GM21390 (cell line): ENCODE measurements around the gene CLIC3.
"Not testable (repeated sequence)": the region's sequence is repeated elsewhere in the genome, so short reads cannot be mapped to it uniquely, and the experiment has no call there.

Source experiments
- ATAC-seq: cut with Tn5 transposase; IDR thresholded peaks from one replicate; pipeline ENCODE4 v1.9.1; 2021; ENCODE audit not compliant: unreplicated experiment

CLIC3 gene

GRCh38 chr9:136996361-136997292 lies at the start of gene CLIC3:
CLIC3 (minus strand) TSS chr9:136996568; CDS start chr9:136996543, 25 bp downstream.
- ATAC-seq = no peak

DNA sequence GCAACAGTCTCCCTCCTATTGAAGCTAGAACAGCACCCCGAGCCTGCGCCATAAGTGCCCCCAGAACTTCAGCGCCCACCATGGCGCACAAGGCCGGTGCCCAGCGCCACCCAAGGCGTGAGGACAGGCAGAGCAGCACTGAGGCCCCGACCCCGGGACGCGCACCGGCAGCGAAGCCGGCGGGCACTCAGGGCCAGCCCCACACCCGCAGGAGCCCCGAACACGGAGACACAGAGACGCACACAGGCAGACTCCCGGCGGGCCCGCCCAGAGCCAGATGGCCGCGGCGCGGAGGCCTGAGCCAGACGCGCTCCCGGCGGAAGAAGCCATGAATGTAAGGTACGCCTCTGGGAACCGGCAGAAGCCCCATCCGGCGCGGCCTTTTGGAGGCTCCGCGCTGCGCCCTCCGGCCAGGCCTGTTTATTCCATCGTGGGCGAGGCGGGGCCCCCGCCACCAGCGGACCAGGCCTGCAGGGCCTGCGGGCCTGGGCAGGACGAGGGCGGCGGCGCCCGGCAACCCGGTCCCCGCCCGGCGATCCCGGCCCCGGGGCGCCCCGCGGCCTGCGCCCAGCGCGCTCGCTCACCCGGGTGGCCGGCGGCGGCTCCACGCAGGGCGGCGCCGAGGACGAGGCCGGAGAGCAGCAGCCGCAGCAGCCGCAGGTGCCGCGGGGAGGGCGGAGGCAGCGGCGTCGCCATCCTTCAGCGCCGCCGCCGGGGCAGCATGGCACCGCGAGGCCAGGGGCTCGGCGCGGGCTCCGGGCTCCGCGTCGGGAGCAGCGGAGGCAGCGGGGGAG lies 49.1 kb upstream of the CLIC3 start:
- no peak for ATAC-seq

GRCh38 chr9:137044502-137045177 lies 48.3 kb upstream of the CLIC3 start:
- ATAC-seq = no peak

GRCh38 chr9:137044037-137044436 lies 47.7 kb upstream of the CLIC3 start:
- no peak for ATAC-seq

- ATAC-seq = no peak
These were observed 46.7 kb upstream of the CLIC3 start for GRCh38 chr9:137042751-137043727.

DNA sequence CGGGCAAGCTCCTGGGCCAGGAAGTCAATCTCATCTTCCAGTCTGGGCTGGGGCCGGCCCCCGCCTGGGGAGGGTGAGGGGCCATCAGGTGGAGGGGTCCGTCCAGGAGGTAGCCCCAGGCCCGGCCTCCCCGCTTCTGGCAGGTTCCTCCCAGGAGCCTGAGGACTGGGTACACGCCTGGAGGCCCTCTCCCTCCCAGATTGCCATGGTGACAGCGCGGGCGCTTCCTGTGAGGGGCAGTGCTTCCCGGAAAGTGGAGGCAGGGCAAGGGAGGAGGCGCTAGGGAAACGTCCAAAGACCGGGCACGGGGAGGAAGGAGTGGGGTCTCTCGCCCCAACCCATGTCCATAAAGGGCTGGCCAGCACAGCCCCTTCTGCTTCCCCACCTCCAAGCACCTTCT lies 44.8 kb upstream of the CLIC3 start:
- no peak for ATAC-seq

- no peak for ATAC-seq
These were observed 44.2 kb upstream of the CLIC3 start for GRCh38 chr9:137040568-137040967.

DNA sequence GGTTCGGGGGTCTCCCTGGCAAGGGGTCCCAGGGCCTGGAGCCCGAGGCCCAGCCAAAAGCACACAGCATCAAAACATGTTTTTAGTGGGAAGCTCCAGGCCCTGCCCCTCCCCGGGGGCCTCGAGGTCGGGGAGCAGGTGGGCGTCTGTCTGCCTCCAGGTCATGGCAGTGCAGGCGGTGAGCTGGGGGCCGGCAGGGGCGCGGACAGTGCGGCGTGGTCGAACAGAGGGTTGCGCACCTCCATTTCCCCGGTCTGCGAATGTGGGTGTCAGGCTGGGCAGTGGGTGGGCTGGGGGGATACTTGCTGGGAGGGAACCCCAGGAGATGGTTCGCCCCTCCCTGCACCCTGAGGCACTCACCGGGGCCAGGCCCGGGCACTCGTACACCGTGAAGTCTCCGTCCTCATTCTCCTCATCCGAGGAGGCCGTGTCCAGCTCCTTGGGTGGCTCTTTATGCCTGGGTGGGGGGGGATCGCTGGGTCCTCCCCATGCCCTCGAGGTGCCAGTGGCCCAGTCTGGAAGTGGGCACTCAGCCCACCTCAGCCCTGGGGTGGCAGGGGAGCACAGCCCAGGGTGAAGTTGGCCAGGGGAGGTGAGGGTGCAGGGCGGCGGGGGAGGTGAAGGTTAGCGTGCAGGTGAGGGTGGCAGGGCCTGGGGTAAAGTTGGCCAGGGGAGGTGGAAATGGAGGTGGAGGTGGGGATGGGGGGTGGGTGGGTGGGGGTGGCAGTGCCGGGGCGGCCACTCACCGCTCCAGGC lies 43.4 kb upstream of the CLIC3 start:
- ATAC-seq = no peak

DNA sequence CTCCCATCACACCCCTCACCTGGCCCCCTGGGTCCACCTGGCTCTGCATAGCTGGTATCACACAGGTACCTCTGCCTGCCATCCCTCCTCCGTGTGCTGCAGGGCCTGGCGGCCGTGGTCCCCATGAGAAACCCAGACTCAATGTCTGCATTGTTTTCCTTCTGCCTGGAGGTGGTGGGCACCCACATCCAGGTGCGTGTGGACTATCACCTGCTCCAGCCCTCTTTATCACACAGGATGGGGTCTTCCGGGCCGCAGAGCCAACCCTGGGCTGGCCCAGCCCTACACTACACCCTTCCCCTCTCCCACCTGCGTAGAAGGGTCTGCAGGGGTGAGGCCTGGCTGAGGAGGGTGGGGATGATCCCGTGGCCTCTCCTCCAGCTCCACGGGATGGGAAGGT lies 42.5 kb upstream of the CLIC3 start:
- ATAC-seq = no peak

GRCh38 chr9:137037483-137037882 lies 41.1 kb upstream of the CLIC3 start:
- ATAC-seq = no peak

GRCh38 chr9:137037035-137037434 lies 40.7 kb upstream of the CLIC3 start:
- no peak for ATAC-seq

DNA sequence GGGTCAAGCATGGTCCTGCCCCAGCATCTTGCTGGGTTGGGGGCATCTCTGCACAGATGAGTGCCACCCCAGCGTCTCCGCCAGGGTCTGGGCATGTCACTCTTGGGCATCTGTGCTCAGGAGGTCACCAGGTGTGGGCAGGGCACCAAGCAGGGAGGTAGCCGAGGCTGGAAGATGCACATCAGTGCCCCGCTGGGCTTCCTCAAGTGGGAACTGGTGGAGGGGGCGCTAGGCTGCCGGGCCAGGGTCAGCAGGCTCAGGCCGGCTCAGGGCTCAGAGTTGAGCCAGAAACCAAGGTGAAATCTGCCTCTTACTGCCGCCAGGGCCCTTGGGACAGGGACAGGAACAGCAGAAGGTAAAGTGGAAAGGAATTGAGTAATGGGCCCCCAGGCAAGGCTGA lies 39.6 kb upstream of the CLIC3 start:
- no peak for ATAC-seq

- no peak for ATAC-seq
These were observed 39.1 kb upstream of the CLIC3 start for GRCh38 chr9:137035507-137035834.

- no peak for ATAC-seq
These were observed 38.5 kb upstream of the CLIC3 start for GRCh38 chr9:137034709-137035506.

DNA sequence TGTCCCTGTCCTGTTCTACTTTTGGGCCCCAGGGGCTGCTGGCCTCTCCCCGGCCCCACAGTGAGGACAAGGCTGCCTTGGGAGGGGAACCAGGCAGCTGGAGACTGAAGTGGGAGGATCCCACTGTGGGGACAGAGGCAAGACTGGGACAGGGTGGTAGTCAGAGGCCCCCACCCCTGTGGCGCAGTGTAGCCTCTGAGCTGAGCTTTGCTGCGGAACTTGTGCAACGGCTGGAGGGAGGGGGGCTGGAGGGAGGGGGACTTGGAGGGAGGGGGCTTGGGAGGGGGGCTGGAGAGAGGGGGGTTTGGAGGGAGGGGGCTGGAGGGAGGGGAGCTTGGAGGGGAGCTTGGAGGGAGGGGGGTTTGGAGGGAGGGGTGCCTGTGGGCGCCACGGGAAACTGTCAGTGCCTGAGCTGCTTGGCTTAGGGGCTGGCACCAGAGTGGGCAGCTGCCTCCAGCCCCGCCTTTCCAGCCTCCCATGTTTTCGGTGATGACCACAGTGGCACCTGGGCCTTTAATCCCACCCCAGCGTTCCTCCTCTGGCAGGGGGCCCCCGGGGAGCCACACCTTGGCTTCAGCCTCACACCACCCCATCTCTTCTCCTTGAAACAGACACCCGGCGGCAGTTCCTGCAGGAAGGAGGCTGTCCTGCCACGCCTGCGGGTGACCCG lies 37.8 kb upstream of the CLIC3 start:
- ATAC-seq = no peak

DNA sequence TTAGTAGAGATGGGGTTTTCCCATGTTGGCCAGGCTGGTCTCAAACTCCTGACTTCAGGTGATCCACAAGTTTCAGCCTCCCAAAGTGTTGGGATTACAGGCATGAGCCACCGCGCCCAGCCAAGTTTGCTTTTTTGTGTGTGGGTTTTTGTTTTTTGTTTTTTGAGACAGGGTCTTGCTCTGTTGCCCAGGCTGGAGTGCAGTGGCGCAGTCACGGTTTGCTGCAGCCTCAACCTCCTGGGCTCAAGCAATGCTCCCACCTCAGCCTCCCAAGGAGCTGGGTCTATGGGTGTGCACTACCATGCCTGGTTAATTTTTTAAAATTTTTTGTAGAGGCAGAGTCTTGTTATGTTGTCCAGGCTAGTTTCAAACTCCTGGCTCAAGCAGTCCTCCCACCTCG lies 37.1 kb upstream of the CLIC3 start:
- ATAC-seq = not testable (repeated sequence)

- no peak for ATAC-seq
These were observed 36.5 kb upstream of the CLIC3 start for GRCh38 chr9:137032858-137033257.

DNA sequence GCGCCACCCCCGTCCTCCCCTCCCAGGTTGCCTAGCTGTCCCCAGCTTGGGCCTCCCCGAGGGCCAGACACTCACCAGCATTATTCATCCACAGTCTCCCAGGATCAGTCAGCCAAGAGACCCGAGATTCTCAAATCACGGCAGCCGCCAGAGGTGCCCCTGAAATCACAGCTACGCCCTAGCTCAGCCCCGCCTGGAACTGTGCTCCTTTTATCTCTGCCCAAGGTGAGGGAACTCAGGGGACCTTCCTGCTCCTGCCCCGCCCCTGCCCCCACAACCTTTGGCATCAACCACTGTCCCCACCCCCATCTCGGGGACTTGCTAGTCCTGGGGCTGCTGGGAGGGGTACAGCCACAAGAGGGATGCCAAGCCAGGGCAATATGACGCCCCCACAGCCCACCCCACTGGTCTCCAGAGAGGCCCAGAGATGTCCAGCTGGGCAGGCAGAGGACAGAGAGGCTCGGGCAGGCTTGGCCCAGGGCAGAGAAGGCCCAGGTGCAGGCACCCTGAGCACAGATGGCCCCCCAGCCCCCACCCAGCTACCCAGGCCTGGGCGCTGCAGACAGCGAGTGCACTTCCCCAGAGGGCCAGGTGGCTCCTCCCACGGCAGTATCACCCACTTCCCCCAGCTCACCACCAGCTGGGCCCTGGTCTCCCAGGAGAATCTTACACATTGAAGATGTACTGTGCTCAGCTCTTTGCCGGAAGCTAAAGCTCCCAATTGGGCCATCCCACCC lies 35.7 kb upstream of the CLIC3 start, which contains the start of gene FUT7:
TSS of gene FUT7 (minus strand) at position 185 of the 737 bp plus-strand sequence. CDS start at position 88, 97 bp downstream.
- no peak for ATAC-seq
